Fibroblast of peridontal ligament (primary cell): ENCODE measurements around the gene ZFP64.
A peak's percentile ranks its signal among the peaks of the same experiment; 100 is the strongest.

Experiments
- DNase-seq: peaks from one replicate; pipeline ENCODE4 v3.0.0-alpha.2; 2010; ENCODE audit errors: extremely low read depth

ZFP64 gene

GRCh38 chr20:52105442-52106422, 85.8 kb downstream of the ZFP64 start:
- DNase-seq = peak; percentile 34

- peak; percentile 37 for DNase-seq
Measured at GRCh38 chr20:52104546-52105441, 86.8 kb downstream of the ZFP64 start.

- no peak for DNase-seq
Measured at GRCh38 chr20:52103913-52104545, 87.5 kb downstream of the ZFP64 start.

GRCh38 chr20:52103335-52103912, 88.2 kb downstream of the ZFP64 start:
- DNase-seq = no peak

- no peak for DNase-seq
Measured at GRCh38 chr20:52102559-52102958, 89.0 kb downstream of the ZFP64 start.

GRCh38 chr20:52102126-52102525, 89.5 kb downstream of the ZFP64 start:
- no peak for DNase-seq
